OCI-LY7 (cell line): ENCODE results near the gene RHOT2. TPM values are rescaled to one million over a fixed set of nuclear protein-coding genes. Genes with fewer than 3 reads are reported as not detected.
A peak's percentile ranks its signal among the peaks of the same experiment; 100 is the strongest.

Source experiments
- BruUV-seq: library from RNA; stranded (reverse); fragments of 400-500 nt; replicated peaks from 2 replicates; lab custom pipeline; 2021; lab: Mats Ljungman, UMichigan
- CTCF ChIA-PET: fragments of 300-600 bp; sonication (Branson Sonifier 250); formaldehyde crosslinking; loops from one replicate; lab custom pipeline; 2022; ENCODE audit warnings: antibody characterized with exemption; ENCODE audit not compliant: unreplicated experiment; lab: Charles Lee
- POLR2A ChIA-PET: fragments of 300-600 bp; sonication (Branson Sonifier 250); formaldehyde crosslinking; loops from one replicate; lab custom pipeline; 2022; ENCODE audit warnings: antibody characterized with exemption; lab: Charles Lee
- DNase-seq: peaks from one replicate; pipeline ENCODE4 v3.0.0-alpha.2; 2015; ENCODE audit warnings: low spot score
- H2AFZ ChIP-seq: fragments of 200-600 bp; sonication (generic), shearing (Covaris generic); 2 replicates; pipeline ENCODE4 v1.6.1; 2014; ENCODE audit warnings: mild to moderate bottlenecking, antibody characterized with exemption, low read length, moderate library complexity
- H3K27ac ChIP-seq: fragments of 200-600 bp; sonication (generic); 2 replicates; pipeline ENCODE4 v1.5.1; 2014; ENCODE audit warnings: mixed run types, low read depth, mild to moderate bottlenecking, moderate library complexity, low read length, inconsistent platforms; ENCODE audit not compliant: poor library complexity, severe bottlenecking
- H3K36me3 ChIP-seq: fragments of 200-600 bp; sonication (generic); 2 replicates; pipeline ENCODE4 v1.6.1; 2014; ENCODE audit warnings: mild to moderate bottlenecking, antibody characterized with exemption, low read length, moderate library complexity, mixed read lengths; ENCODE audit not compliant: insufficient read depth
- H3K4me1 ChIP-seq: fragments of 200-600 bp; sonication (generic); 2 replicates; pipeline ENCODE4 v1.5.1; 2014; ENCODE audit warnings: mild to moderate bottlenecking, low read length; ENCODE audit not compliant: insufficient read depth, poor library complexity, severe bottlenecking
- H3K4me2 ChIP-seq: fragments of 200-600 bp; sonication (generic); 2 replicates; pipeline ENCODE4 v1.6.1; 2014; ENCODE audit warnings: mild to moderate bottlenecking, low read length
- H3K4me3 ChIP-seq: fragments of 200-600 bp; sonication (generic); 2 replicates; pipeline ENCODE4 v1.5.1; 2014; ENCODE audit warnings: mild to moderate bottlenecking, low read depth, low read length; ENCODE audit not compliant: poor library complexity, severe bottlenecking
- H3K79me2 ChIP-seq: fragments of 200-600 bp; sonication (generic); 2 replicates; pipeline ENCODE4 v1.6.1; 2016; ENCODE audit warnings: low read depth, mild to moderate bottlenecking, low read length, moderate library complexity, mixed read lengths; ENCODE audit not compliant: insufficient read depth
- H3K9me2 ChIP-seq: fragments of 200-600 bp; sonication (generic); 2 replicates; pipeline ENCODE4 v1.6.1; 2016; ENCODE audit warnings: mild to moderate bottlenecking, low read length, mixed read lengths; ENCODE audit not compliant: insufficient read depth
- H3K9me3 ChIP-seq: fragments of 200-600 bp; sonication (generic); 2 replicates; pipeline ENCODE4 v1.6.1; 2014; ENCODE audit warnings: mild to moderate bottlenecking, mixed run types, low read length, mixed read lengths
- H4K20me1 ChIP-seq: fragments of 200-600 bp; sonication (generic); 2 replicates; pipeline ENCODE4 v1.6.1; 2014; ENCODE audit warnings: mild to moderate bottlenecking, antibody characterized with exemption, low read length, moderate library complexity, mixed read lengths; ENCODE audit not compliant: insufficient read depth
- EZH2phosphoT487 ChIP-seq: fragments of 200-600 bp; sonication (generic); IDR thresholded peaks from 2 replicates; pipeline ENCODE4 v1.6.1; 2018; ENCODE audit warnings: low read depth, borderline replicate concordance, mild to moderate bottlenecking, mixed run types, antibody characterized with exemption, low read length, moderate library complexity, mixed read lengths
- intact Hi-C: fragments of 100-400 bp; cut with micrococcal nuclease; formaldehyde crosslinking; loops from one replicate; pipeline ENCODE4 v1.10.0; 2022; ENCODE audit not compliant: unreplicated experiment
- total RNA-seq, 2 experiments: library from RNA; depleted of rRNA in 1 of 2; stranded (reverse); fragments of >200 nt in 1 of 2; shearing (Covaris generic) in 1 of 2; gene quantifications; 2 replicates each; pipeline ENCODE4 v1.2.3, GENCODE V29; 2014 to 2022
- TF ChIP-seq, protein P1 (sequence below): fragments of 200-600 bp; sonication (generic); conservative IDR thresholded peaks from 2 replicates; pipeline ENCODE4 v1.5.1; 2014; ENCODE audit warnings: mild to moderate bottlenecking, antibody characterized with exemption, low read length, moderate library complexity, mixed read lengths

Gene RHOT2
- total RNA-seq, 2 experiments from 2014 or later, result 133 to 136 TPM

DNA sequence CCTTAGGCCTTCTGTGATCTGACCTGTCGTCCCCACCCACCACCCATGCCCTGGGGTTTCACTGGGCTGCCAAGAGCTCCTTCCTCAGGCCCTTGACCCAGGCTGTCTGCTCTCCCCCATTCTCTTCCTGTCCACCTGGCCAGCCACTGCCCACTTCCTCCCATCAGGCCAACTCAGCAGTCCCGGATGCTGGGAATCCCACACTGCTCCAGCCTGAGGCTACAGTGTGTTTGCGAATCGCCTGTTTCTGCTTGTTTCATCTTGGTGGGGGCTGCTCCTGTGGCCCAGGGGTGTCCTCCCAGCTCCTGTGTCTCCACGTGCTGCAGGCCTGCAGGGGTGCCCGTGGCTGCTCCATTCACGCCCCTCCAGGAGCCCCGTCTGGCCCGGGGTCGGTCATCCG, 46.1 kb downstream of the RHOT2 start:
- H4K20me1 ChIP-seq, result no peaks in the 10 kb centered on the region
- no peaks in the 10 kb centered on the region for H3K79me2 ChIP-seq
- H3K9me3 ChIP-seq, result no peaks in the 10 kb centered on the region
- H3K4me3 ChIP-seq, result no peak overlapping the region
- no peak overlapping the region for H3K27ac ChIP-seq
- POLR2A ChIA-PET, result interaction anchor here (2.0 kb wide), 1 partner anchor 14 kb away, joined by 5 read pairs; no protein-coding TSS in a partner anchor
- CTCF ChIA-PET, result no interaction called here
- intact Hi-C loops, result no loop called here
- TF ChIP-seq, protein P1, sequence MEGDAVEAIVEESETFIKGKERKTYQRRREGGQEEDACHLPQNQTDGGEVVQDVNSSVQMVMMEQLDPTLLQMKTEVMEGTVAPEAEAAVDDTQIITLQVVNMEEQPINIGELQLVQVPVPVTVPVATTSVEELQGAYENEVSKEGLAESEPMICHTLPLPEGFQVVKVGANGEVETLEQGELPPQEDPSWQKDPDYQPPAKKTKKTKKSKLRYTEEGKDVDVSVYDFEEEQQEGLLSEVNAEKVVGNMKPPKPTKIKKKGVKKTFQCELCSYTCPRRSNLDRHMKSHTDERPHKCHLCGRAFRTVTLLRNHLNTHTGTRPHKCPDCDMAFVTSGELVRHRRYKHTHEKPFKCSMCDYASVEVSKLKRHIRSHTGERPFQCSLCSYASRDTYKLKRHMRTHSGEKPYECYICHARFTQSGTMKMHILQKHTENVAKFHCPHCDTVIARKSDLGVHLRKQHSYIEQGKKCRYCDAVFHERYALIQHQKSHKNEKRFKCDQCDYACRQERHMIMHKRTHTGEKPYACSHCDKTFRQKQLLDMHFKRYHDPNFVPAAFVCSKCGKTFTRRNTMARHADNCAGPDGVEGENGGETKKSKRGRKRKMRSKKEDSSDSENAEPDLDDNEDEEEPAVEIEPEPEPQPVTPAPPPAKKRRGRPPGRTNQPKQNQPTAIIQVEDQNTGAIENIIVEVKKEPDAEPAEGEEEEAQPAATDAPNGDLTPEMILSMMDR, result no peak
- no peak for TF ChIP-seq EZH2phosphoT487
- H3K4me2 ChIP-seq, result peak overlapping the region; percentile 58; the same call in 1 of the 2 replicates
- no TSS peak for BruUV-seq
- H3K9me2 ChIP-seq, result no peaks in the 10 kb centered on the region
- H3K36me3 ChIP-seq, result no peaks in the 10 kb centered on the region
- H2AFZ ChIP-seq, result no peak overlapping the region
- H3K4me1 ChIP-seq, result peaks cover 25% of the 10 kb centered on the region
- DNase-seq, result no peak

GRCh38 chr16:714558-715476, 46.9 kb downstream of the RHOT2 start, which contains the start of gene METRN:
Gene METRN (plus strand): TSS chr16:715118. CDS start chr16:715290, 172 bp downstream.
- peak within 1 kb of the TSS; percentile 69 for H3K4me2 ChIP-seq
- no peak within 1 kb of the TSS for H3K27ac ChIP-seq
- TF ChIP-seq, protein P1, result no peak
- no peak for TF ChIP-seq EZH2phosphoT487
- H3K36me3 ChIP-seq, result no peaks in the 10 kb centered on the region
- H2AFZ ChIP-seq, result no peak within 1 kb of the TSS
- CTCF ChIA-PET, result no interaction called here
- DNase-seq, result peak; percentile 89
- POLR2A ChIA-PET, result interaction anchor here (0.5 to 2.0 kb wide), 4 partner anchors 13 to 997 kb away, joined by 3 to 8 read pairs (median 4); partner anchors contain the start of genes CHTF18 and RPUSD1
- peak within 1 kb of the TSS; percentile 65 for H3K4me3 ChIP-seq
- no peaks in the 10 kb centered on the region for H3K79me2 ChIP-seq
- H3K4me1 ChIP-seq, result peaks cover 33% of the 10 kb centered on the region
- no TSS peak for BruUV-seq
- no peaks in the 10 kb centered on the region for H4K20me1 ChIP-seq
- no peaks in the 10 kb centered on the region for H3K9me2 ChIP-seq
- H3K9me3 ChIP-seq, result no peaks in the 10 kb centered on the region
- intact Hi-C loops, result no loop called here
